Measurements from ENCODE around the gene UBR4. TPM values are rescaled to one million over a fixed set of nuclear protein-coding genes. Genes with fewer than 3 reads are reported as not detected.

UBR4 gene
- total RNA-seq, 1 donor from 2014 or later: 87.6 TPM

DNA sequence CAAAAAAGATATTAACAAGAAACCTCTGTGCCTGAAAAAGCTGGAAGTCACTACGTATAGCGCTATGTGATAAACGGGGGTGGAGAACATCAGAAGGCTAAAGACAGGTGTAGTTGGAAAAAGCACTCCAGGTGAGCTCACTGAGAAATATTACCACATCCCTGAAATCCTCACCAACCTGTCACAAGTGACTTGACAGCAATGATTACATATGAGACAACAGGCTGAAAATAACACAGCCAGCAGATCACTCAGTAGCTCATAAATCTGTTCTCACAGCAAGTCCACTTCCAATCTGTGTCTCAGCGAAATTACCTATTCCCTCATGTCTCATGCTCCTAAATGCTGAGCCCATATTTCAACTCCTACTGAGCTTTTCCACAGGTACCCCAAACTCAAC, 120.5 kb downstream of the UBR4 start:
- no peak for DNase-seq

DNA sequence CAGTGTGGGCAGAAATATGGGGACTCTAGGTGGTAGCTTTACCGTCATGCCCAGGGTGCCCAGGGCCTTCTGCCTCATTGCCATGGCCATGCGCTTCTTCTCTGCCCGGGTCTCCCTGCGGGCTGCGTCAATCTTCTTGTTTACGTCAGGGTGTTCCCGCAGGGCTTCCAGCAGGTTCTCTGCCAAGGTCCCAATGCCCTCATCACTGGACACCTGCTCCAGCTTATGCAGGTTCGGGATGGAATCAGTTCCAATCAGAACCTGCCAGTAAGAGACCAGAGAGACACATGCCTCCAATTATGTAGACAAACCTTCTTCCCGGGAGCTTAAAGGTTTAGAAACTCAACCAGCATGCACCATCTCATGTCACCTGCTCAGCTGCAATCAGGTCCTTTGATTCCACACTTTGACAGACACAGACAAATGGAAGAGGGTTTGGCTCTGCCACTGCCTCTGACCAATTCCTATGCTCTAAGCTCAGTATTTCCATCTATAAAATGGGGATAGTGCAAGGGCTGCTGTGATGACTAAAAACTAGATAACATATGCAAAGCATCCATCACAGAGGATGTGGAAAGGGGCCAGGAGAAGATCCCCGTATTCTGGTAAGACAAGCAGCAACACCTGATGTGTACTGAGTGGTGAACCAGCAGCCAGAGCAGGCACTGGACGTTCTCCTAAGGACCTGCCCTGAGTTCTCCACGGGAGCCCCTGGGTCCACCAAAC, 121.2 kb downstream of the UBR4 start:
- DNase-seq: no peak

DNA sequence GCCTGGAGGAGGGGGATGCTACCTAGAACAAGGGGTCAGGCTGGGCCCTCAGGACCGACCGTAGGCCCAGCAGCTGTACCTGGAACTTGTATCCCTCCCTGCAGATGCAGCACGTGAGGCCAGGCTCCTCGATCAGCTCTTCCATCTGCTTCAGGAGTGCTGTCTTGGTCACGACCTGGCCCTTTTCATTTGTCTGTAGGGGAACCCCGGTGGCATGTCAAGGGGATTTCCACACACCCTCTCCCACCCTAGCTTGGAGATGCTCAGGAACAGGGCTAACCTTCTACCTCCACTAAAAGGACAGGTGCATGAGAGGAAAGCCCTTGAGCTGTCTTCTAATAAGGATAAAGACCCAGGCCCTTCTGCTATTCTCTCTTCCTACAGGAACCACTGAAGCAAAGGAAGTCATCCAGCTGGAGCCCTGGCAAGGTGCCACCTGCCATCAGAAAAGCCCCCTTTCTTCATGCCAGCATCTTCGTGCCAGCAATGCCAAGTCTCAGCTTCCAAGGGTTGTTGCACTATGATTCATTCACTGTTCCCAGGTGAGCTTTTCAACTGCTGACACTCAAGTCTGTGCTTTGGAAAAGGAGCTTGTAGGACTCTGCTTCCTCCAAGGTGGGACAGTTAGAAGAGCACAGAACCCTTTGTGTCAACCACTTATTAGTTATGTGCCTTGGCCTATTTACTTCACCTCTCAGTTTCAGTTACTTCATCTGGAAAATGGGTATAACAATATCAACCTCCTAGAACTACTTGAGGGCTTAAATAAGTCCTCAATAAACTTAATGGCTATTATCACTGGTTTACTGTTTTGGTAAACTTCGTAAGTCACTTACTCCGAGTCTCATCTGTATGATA, 122.1 kb downstream of the UBR4 start:
- peak; percentile 76 for DNase-seq

DNA sequence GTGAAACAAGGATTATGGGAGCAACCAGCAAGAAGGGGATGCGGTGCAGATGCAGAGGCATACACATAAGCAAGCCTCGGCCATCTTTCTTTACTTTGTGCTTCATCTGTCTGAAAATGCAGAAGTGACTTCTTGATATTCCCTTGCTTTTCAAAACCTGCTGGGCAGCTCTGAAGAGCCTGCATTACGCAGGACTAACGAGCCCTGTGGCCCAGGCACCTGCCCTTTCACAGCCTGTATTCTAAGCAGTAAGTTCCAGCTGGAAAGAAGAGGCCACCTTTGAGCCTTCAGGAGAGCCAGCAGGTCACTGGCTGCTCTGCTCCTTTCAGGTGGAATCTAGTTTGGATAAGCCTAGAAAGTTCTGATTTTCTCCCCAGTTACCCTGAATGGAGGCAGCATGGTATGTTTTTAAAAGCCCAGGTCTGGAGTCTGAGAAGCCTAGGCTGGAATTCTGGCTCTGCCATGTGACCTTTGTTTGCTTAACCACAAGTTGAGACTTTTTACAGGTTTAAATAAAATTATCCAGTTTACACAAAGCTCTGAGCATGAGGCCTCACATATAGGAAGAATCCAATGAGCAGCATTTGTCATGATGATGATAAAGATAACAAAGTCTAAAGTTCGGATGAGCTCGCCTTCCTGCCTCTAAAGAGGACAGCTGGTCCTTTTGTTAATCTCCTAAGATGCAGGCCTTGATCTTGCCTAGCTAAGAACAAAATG, 122.9 kb downstream of the UBR4 start:
- no peak for DNase-seq

DNA sequence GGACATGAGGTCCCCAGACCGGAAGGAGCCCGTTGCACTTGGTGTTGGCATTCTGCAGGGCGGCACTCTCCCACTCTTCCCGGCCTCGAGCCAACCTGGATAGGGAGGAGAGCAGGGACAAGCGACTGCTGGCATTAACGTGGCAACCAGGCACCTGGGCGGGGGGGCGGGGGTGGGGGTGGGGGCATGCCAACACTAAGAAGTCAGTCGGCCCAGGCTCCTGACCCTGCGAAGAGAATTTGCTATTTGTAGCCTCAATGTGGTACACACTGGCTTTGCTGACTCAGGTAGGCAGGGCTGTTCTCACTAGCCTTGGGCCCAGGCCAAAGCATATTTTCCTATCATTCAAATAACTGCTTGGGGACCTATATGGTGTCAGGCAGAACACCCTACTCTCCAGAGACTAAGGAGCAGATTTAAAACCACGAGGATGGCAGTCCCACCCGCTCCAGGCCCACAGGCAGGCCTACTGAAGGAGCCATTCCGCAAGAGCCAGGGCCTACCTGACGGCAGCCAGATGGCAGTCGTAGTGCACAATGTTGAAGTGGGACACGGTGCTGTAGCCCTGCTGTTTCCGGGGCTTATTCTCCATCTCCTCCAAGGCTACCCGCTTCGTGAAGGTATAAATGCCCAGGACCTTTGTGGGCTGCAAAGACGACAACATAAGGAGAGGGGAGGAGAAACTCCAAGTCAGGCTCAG, 123.7 kb downstream of the UBR4 start:
- DNase-seq: no peak

DNA sequence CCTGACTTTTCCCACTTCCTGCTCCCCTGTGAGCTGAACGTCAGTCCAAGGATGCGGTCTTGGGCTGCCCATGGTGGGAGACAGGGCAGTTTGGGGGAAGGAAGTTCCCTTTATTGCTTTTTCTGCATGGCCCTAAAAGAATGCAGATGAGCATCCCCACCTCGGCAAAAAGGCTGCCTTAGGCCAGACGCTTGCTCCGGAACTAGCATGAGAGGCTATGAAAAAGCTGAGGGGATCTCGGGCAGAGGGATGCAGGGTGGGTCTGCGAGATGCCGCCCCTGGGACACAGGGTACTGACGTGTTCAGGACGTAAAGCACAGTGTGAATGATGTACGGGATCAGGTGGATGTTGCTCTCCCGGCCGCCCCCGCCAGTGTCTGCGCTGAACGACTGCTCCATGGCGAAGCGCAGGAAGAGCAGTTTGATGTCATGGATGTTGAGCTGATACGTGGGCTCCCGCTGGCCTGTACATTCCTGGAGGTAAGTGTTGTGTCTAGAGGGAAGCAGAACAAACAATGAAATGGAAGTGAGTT, 125.8 kb downstream of the UBR4 start:
- DNase-seq: no peak

DNA sequence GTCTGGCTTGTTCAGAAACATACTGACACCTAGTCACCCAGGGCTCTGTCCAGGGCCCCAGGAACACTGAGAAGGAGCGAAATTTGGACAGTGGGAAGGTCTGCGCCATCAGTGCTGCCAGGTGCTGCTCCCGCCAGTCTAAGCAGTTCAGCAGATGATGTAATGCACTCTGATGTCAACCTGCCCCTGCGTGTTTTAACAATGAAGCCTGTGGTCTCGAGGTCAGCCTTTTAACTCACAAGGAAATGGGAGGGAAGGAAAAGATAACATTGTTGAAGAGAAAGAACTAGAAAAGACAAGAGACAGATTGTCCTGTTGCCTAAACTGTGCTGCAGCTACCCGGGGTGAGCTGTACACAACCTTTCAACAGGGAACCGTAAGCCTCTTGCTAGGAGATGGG, 127.0 kb downstream of the UBR4 start:
- no peak for DNase-seq

DNA sequence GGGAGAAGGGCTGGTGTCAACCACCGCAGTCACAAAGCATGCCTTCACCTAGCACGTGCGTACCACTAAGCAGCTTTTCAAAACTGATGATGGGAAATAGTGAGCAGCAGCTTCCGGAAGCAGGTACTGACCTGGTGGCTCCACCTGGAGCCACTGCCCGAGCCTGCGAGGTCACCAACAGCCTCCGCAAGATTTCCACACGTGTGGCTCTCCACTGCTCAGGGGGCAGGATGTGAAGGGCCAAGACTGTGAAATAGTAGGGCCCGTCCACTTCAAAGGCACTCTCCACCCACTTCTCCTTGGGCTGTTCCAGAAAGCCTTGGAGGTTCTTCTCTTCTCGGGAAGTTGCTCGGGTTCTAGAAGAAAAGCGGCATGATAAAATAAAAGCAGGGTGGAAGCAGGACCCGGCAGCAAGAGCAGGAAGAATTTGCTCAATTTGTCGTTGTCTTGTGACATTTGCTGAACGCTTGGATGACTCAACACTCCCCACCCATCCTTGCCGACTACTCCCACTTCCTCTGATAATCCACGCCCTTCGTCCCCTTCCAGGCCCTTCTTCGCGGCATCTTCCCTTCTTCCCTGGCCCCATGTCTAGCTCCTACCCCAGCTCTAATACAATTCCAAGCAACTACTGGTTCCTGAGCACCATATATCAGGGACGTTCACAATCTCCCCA, 128.7 kb downstream of the UBR4 start:
- DNase-seq: no peak

DNA sequence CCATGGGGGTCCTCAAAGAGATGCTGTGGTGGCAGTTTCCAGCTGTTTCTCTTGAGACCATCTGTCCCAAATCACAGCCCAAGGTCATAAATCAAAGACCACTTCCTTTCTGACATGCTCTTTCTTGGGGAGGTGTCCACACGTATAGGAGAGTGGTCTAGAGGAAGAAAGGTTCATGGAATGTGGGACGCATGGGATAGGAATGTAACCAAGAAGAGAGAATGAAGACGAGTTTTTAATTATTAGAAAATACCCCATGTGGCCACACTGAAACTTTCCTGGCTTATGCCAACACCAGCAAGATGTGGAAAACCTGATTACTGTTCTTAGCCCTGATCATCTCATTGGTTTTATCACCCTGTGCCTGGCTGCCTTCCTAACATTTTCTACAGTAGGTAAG, 129.3 kb downstream of the UBR4 start:
- DNase-seq: no peak

DNA sequence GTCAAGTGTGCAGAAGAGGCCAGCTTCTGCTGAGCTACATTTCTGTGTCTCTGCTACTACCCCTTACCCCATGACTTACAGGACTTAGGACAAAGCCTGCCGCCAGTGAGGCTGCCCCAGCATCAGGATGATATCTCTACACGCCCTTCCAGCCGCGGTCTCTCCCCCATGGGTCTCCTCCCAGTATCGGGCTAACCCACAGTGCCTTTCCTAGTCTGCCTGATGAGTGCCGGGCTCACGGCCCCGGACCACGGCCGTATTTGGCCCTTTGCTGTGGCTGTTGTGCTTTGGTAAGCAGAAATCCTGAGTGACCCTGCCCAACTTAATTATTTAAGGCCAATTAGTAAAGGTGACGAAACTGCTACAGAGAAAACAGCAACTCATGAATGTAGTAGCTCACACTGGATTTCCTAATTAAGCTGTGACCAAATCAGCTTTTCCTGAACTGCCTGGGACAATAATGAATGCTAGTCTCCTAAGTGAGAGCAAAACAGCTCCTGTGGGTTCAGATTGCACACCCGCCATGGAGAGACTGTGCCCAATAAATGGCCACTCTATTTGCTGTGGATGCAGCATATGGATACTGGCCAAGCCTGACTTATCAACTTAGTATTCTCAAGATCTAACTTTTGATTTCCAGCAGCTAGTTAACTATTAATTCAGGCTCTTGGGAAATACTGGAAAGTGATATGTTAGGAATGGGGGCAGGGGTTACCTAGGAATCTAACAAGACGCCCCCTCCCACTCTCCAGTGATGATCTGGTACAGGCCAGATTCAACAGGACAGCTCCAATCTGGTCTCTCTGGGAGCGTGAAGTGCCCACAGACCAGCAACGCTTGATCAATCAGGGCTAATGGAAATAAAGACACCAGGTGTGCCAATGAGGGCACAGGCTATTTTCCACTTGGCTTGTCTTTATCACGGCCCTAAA, 130.3 kb downstream of the UBR4 start:
- no peak for DNase-seq

DNA sequence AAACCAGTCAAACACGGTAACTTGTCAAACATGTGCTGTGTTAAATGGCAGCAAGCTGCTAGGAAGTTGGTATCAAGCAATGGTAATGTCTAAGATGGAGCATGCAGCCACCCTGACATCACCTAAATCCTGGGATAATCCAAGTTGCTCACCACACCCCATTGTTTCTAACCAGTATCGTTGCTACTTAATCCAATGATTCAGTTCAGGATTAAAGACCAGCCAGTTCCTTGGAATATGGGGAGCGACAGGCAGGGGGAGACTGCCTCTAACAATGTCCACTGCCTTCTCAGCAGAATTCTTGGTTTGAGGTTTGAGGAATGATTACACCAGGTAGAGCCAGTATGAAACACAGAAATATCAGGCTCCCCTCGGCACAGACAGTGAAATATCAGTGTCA, 131.5 kb downstream of the UBR4 start:
- DNase-seq: no peak

DNA sequence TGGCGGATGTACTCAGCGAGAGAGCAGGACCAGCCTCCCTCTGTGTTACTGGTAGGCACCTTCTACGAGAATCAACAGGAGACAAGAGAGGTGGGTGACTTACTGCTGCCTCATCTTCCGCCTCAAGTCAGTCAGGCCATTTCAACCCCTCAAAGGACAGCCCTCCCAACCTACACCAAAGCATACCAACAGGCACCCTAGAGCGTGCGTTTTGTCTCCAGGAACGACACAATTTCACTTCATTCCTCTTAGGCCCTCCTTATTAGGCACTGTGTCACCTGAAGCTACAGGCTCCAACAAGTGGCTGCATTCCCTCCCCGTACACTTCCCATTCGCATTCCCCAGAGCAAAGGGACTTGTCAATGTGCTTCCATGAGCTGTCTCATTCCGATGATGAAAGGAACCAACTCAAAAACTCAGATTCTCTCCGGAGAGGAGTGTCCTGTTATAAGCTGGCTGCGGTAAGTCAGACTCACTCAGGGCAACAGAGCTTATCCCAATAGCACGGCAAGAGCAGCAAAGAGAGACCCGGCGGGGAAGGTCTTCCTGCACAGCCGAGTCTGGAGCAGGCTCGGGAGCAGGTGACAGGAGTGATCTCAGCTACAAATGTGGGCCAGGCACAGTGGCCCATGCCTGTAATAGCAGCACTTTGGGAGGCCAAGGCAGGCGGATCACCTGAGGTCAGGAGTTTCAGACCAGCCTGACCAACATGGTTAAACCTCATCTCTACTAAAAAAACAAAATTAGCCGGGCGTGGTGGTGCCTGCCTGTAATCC, 133.0 kb downstream of the UBR4 start:
- DNase-seq: no peak

DNA sequence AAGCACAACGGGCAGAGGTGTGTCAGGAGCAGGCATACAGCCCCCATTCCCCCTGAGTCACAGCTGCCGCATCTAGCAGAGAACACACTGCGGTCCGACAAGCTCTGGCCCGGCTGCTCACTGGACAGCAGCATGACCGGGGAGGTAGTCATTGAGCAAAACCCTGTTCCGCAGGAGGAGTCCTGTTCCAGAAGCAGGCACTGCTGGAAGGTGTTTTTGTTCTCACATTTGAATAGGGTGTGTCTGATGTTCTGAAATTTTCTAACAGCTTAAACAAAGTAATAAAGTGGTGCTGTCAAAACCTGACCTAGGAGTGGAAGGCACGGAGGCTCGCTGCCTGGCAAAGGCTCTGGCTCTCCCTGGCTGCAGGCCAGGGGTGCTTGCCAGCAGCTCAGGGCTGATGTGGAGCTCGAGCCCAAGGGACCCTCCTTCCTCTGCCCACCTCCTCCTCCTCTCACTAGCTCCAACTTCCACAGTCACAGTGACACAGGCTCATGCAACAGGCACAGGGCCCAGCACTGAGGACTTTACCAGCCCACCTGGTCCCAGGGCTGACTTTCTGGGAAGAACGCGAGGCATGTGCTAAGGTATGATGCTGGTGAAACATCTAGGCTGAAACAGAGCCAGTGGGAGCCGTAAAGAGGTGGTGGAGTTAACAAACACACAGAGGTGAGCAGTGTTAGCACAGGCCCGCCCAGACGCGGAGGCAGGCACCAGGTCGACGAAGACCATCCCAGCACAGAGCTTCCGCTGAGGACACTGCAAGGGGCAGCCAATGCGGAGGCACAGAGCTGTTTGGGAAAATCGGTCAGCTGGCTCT, 135.0 kb downstream of the UBR4 start:
- no peak for DNase-seq

DNA sequence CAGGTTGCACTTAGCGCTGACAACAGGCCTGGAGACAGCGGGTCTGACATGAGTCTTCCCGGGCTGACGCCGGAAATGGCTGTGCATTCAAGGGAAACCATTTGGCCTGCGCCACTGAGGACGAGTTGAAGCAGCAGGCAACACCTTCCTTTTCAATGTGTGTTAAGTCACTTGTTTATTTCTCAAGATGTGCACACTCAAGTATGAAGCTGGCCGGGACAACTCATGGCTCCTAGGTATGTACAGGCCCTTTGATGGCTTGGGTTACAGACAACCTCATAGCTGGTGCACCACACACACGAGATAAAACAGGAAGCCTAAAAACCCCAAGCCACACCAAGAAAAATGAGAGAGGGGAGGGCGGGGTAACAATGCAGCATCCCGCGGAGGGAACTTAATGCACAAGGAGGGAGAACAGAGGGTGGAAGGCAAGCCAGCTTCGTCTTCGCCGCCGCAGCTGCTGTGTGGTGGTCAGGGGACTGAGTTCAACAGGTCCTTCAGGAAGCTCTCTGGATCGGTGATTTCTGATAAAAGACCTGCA, 135.6 kb downstream of the UBR4 start:
- DNase-seq: no peak

DNA sequence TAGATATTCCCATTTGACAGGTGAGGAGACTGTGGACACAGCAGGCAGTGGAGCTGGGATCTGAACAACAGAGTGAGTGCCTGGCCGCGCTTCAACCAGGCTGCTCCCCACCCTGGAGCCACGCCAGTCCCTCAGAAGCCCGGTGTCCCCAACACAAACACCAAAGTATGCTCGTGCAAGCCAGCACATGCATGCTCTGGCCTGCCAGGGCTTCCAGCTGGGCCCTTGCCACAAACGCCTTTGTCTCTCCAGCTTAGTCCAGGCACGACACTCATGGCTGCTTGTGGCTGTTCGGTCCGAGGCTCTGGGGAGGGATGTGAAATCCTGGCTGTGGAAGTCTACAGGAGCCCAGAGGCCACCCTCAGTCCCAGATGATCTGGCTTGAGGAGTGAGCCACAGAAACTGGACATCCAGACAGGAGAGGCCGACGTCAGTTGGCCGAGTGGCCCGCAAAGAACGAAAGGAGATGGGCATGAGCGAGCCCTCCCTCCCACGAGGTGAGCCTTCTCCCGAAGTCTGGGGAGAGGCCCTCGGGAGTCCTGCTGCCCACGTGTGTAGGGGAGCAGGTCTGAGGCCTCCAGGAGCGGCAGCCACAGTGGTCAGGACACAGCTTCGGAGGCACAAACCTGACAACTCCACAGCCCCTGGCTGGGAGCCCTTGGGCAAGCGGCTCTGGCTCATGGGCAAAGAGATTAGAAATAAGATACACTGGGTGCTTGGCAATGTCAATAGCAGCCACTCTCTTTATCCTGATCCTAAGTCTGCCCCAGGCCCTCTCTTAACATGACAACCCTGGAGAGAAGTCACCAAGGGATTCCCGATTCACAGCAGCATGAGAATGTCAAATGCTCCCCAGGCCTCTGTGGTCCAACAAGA, 136.5 kb downstream of the UBR4 start:
- DNase-seq: no peak

DNA sequence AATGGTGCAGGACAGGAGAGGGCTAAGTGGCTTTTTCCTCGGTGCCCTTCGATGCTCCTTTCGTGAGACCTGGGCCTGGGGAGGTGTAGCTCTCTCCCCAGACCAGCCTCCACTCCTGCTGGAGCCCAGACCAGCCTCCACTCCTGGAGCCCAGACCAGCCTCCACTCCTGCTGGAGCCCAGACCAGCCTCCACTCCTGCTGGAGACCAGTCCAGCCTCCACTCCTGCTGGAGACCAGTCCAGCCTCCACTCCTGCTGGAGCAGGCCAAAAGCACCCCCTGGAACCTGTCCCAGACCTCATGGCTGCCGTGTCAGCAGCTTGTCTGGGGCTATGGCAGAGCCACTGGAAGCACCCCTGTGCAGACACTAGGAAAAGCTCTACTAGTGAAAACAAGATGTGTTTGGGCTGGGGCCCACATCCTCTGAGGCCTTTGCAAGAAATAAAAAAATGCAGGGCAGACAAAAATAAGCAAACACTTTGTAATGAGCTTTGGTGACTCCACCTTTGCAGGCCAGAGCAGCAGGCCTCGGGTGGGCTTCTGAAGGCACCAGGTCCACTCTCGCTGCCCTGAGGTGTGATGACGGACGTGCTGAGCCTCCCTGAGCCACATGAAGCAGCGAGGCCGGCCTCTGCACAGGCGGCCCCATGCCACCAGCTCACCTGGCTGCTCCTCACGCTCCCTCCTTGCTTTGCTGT, 137.6 kb downstream of the UBR4 start:
- no peak for DNase-seq

All from tongue (tissue), 2 donors.